ENCODE data around the gene NDUFS7. TPM values are rescaled to one million over a fixed set of nuclear protein-coding genes. Genes with fewer than 3 reads are reported as not detected.

Gene NDUFS7
- polyA plus RNA-seq, 2 of the 4 experiments (the other 2 are of a cell fraction) = 19.3 to 68.9 TPM

- CTCF ChIA-PET = interaction anchor here (1.2 kb wide), 1 partner anchor 97 kb away, joined by 5 read pairs; no protein-coding TSS in a partner anchor
These were observed 7.3 kb upstream of the NDUFS7 start for GRCh38 chr19:1376415-1376805.

More at GRCh38 chr19:1376415-1376805, 7.3 kb upstream of the NDUFS7 start:
- TF ChIP-seq PBX3 (IDR thresholded peaks at IDR 0.05) (no peak), RCOR1 (IDR thresholded peaks at IDR 0.05; ENCODE audit: low read depth, low read length) (no peak), HOXA7 (CRISPR knock-in tag; IDR thresholded peaks at IDR 0.05) (no peak), MAX (IDR thresholded peaks at IDR 0.05) (no peak), CTCF (IDR thresholded peaks at IDR 0.05) (no peak), CBX2 (IDR thresholded peaks at IDR 0.05; ENCODE audit: borderline replicate concordance, low read depth) (no peak), EP300 (IDR thresholded peaks at IDR 0.05) (no peak), ZC3H11A (IDR thresholded peaks at IDR 0.05) (no peak), NR3C1 (IDR thresholded peaks at IDR 0.05) (no peak), TP53 (CRISPR knock-in tag; IDR thresholded peaks at IDR 0.05) (no peak), FOXS1 (CRISPR knock-in tag; IDR thresholded peaks at IDR 0.05) (no peak), KDM1A (IDR thresholded peaks at IDR 0.05; ENCODE audit: low read depth) (no peak), HES2 (IDR thresholded peaks at IDR 0.05) (no peak), REST (IDR thresholded peaks at IDR 0.05) (no peak)
- Histone ChIP-seq H3K4me1 (no peaks in the 10 kb centered on the region), H3K4me2 (no peak overlapping the region), H3K4me3 (no peak overlapping the region), H3K27ac (no peak overlapping the region), H3K9me3 (no peaks in the 10 kb centered on the region)
- no peak for FAIRE-seq
- WGBS (ENCODE audit: missing lambda C conversion rate) = 90% methylated on average over 17 of the region's 17 CpGs
- ATAC-seq = no peak
- POLR2A ChIA-PET = no interaction called here
- no peak for DNase-seq (ENCODE audit: low read depth in 1 of 2, low spot score in 1 of 2)

All from A549 (cell line).